D341Med (cell line): ENCODE measurements around the gene GABRB2.
"Not testable (repeated sequence)": the region's sequence is repeated elsewhere in the genome, so short reads cannot be mapped to it uniquely, and the experiment has no call there.

ENCODE experiments used
- DNase-seq: peaks from one replicate; pipeline ENCODE4 v3.0.0; 2012; ENCODE audit warnings: low spot score

Gene GABRB2

GRCh38 chr5:161546470-161547301 is at the start of gene GABRB2:
Gene GABRB2, minus strand, starts transcription at chr5:161546725. Its CDS starts 82 bp downstream, at chr5:161546643.
- DNase-seq: peak; percentile 67

GRCh38 chr5:161585798-161586197 is 39.3 kb upstream of the GABRB2 start:
- no peak for DNase-seq

DNA sequence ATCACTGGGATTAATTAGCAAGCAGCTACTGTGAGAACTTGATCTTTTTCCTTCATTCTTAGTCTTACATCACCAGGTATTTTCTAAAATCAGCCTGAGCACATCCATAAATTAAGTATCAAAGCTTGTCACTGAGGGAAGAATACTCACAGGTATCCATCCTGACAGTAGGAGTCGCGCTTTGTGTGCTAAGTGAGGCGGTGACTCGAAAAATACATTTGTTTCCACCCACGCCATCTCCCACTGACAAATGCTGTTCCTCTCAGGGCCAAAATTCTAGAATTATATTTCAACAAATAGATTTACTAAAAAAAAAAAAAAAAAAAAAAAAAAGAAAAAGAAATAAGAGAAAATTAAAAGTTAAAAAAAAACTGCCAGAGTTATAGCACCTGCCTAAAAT is 34.1 kb upstream of the GABRB2 start:
- no peak for DNase-seq

DNA sequence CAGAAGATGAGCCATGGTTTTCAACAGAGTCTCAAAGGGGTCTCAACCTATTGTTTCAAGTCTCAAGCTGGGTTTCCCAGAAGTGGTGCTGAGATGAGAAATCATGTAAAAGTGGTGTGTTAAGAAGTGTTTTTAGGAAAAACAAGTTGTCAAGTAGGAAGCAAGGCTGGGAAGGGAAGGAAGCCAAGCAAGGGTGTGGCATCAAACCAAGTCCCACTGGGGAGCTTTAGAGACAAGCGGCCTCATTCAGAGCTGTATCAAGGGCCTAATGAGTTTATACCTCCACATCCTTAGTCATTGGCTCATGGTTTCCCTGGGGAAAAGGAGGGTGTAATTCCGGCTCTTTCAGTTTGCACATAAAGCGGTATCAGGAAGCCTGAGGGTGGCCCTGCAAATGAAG is 26.4 kb upstream of the GABRB2 start:
- DNase-seq: no peak

DNA sequence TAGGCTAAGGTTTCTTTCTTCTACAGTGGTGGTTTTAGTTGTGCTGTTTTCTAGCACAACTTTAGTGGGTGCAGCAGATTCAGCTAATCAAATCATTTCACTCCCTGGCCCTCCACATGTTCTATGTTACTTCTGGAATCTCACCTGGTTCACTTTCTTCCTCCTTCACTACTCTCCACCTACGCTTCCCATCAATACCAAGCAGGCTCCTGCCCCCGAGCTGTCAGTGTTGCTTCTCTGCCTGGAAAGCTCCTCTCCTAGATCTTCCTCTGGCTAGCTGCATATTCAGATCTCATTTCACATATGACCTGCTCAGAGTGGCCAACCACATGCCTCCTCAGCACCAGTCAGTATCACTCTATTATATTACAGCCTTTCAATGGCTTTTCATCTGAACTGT is 19.6 kb upstream of the GABRB2 start:
- no peak for DNase-seq

GRCh38 chr5:161562446-161562845 is 15.9 kb upstream of the GABRB2 start:
- DNase-seq: no peak

GRCh38 chr5:161549106-161549505 is 2.6 kb upstream of the GABRB2 start:
- DNase-seq: peak; percentile 12

DNA sequence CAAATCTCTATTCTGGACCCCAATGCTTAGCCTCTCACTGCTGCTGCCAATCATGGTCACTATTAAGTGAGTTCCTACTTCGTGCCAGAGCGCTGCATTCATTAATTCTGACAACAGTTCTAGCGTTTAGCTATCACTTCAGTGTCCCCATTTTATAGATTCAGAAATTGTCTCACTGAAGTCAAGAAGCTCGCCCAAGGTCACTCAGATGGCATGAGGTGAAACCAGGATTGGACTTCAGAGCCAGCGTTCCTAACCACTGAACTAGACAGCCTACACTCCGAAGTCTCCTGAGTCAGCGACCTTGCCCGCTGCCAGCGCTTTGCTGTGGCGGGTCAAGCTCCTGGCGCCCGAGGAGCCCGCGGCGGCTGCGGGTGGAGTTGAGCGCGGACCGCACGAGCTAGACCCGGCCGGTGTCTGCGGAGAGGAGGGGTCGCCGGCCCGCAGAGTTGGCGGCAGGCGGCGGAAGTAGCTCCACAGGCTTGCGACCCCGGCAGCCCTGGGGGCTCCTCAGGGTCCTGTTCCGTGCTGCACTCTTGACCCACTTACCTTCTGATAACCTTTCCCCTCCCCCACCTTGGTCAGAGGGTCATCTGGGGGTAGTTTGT is 2.1 kb upstream of the GABRB2 start:
- DNase-seq: peak; percentile 42

DNA sequence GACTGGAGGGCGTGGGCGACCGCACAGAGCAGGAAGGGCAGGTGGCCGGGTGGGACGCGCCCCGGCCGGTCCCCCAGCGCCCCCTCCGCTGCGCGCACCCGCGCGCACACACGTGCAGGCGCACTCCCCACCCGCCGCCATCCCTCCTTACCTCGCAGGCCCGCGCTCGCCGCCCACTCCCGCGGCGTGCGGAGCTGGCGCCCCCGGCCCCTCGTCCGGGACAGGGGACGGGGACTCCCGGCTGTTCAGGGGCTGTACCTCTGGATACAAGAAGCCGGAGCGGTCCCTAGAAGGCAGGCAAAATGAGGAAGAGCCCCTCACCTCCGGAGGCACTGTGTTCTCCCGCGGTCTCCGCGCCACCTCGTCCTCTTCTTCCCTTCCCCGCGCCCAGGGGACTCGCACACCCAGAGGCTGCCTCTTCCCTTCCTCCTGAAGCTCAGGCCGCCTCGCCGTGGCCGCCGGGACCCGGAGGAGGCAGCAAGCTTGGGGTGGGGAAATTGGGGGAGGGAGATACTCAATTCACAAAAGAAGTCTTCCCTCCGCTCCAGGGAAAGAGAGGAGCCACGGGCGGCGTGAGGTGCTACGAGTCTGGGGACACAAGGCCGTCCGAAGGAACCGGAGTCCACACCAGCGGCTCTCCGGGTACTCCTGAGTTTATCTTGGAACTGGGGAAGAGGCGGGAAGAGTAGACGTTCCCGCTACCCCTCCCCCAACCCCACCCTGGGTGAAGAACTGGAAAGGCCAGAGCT is 1.4 kb upstream of the GABRB2 start:
- DNase-seq: peak; percentile 79

- DNase-seq: no peak
These were observed 847 bp upstream of the GABRB2 start for GRCh38 chr5:161547406-161547737.

DNA sequence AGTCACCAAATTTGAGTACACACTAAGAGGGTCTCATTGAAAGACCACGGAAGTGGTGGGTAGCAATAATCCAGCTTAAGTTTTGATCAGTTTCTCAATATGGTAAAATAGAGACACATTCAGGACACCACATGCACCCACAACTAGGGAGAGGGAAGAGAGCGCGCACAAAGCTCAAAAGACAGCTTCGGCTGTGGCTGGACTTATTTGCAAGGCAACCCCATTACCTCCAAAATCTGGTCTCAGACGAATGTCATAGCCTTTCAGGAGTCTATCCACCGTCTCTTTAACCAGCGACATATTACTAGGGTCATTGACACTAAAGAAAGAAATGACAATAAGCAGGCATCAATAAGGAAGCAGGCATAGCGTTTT is 443 bp downstream of the GABRB2 start:
- DNase-seq: no peak

GRCh38 chr5:161545344-161546094 is 1.0 kb downstream of the GABRB2 start:
- DNase-seq: no peak

DNA sequence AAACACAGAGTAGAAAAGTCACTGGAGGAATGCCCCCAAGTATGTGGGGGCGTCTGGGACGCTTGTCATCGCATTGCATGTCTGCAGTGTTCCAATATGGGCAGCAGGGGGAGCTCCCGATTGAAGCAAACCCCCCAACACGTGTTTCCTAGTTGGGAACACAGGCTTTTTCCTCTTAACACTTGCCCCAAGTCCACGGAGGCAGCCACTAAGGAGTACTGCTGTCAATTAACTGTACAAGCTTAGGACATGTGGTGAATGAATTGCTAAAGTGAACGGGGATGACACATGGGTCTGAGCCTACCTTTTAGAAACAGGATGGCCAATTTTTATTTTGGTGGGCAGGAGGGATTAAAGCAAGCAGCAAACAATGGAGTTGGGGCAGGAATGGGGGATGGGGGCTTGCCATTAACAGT is 2.2 kb downstream of the GABRB2 start:
- peak; percentile 73 for DNase-seq

GRCh38 chr5:161539016-161539415 is 7.5 kb downstream of the GABRB2 start:
- no peak for DNase-seq

GRCh38 chr5:161535762-161536161 is 10.8 kb downstream of the GABRB2 start:
- peak; percentile 40 for DNase-seq

GRCh38 chr5:161530700-161531099 is 15.8 kb downstream of the GABRB2 start:
- no peak for DNase-seq

DNA sequence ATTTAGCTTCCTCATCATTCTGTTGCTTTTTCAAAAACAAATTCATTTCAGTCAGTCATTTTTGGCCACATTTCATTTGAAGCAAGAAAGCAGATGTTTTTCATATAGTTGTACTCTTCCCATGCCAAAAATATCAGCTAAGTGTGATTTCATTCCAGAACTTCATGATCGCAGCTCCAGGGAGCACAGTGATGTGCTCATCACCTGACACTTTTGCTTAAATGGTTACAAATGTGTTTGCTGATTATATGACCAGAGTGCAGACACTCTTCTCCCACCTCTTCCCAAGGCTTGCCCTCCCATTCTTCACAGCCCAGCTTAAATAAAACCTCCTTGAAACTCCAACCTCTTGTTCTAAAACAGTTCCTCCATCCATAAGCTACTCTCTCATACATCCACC is 32.6 kb downstream of the GABRB2 start:
- no peak for DNase-seq

DNA sequence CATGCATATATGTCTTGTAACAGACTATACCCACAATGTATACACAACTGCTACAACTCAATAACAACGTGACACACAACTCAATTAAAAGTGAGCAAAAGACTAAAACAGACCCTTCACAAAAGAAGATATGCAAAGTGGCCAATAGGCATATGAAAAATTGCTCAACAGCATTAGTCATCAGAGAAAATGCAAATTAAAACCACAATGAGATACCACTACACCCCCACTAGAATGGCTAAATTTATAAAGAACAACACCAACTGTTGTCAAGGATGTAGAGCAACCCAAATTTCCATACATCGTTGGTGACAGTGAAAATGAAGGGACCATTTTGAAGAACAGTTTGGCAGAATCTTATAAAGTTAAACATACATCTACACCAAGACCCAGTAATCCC is 38.9 kb downstream of the GABRB2 start:
- DNase-seq: no peak

DNA sequence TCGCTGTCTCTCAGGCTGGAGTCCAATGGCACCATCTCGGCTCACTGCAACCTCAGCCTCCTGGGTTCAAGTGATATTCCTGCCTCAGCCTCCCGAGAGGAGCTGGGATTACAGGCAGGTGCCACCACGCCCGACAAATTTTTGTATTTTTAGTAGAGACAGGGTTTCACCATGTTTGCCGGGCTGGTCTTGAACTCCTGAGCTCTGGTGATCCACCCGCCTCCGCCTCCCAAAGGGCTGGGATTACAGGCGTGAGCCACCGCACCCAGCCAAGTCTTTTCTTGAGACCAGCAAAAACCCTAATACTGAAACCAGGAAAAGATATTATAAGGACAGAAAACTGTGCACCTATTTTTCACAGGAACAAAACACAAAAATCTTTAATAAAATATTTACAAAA is 41.4 kb downstream of the GABRB2 start:
- not testable (repeated sequence) for DNase-seq

DNA sequence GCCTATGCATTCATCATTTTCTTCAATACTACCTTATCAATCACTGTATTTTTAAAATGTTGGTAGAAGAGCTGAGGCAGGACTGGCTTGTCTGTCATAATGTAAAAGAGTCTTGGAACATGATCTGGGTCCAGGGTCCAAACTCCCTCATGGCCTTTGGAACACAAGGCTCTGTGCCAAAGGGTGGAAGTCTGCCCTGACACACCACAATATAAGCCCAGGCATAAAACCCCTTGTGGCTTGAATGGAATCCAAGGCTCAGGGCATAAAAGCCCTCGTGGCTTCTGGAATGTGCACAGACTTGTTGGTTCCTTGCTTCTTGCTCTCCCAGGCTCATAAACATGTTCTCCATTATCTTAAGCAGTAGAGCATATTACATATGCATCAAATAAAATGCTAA is 48.0 kb downstream of the GABRB2 start:
- DNase-seq: no peak

DNA sequence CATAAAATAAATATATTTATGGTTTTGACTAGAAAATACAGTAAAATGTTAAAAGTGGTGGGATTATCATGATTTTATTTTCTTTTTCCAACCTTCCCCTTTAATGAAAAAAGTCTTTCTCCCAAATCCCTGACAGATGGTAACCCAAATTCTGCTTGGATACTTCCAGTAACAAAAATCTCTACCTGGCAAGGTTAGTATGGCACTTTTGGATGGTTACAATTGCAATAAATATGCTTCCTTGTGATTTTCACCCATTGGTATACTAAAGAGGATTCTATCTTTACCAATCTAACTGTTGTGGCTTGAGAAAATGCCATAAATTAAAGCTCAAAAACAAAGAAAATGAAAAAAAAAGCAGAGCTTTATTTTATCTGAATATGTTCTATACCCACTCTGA is 62.8 kb downstream of the GABRB2 start:
- no peak for DNase-seq

DNA sequence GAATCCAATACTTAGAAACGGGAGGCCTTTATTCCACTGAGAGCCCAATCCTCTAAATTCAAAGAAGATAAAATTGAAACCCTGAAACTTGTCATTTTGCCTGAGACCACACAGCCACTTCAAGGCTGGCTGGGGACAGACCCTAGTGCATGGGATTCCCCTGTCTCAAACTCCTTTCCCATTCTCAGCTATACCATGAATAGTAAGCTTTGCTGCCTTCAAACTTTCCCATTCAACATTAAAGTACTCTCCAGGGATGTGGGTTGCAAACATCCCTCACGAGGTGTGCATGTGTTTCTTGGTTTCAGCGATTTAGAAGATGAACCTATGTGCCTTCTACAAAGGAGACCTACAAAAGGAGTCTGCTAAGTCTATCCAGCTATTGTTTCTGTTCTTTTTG is 64.6 kb downstream of the GABRB2 start:
- no peak for DNase-seq
